Panc1 (cell line): Measurements from ENCODE around the gene RILP.

ENCODE experiments used
- CTCF ChIP-seq: fragments of 450-650 bp; IDR thresholded peaks from 2 replicates; pipeline ENCODE4 v1.5.1; 2017; ENCODE audit warnings: mild to moderate bottlenecking
- REST ChIP-seq, 2 experiments: IDR thresholded peaks; 2 replicates each; pipeline ENCODE4 v1.6.1; 2011 to 2012; ENCODE audit warnings: low read depth in 2 of 2, control low read depth in 1 of 2, low read length in 1 of 2, mild to moderate bottlenecking in 1 of 2, moderate library complexity in 1 of 2; ENCODE audit not compliant: insufficient read depth in 1 of 2

- TF ChIP-seq REST (IDR thresholded peaks at IDR 0.05; ENCODE audit: insufficient read depth in 1 of 2, low read depth in 2 of 2, low read length in 1 of 2) = no peak
- TF ChIP-seq CTCF = no peak
These were observed 48.1 kb downstream of the RILP start for GRCh38 chr17:1601571-1601970.
